ENCODE measurements around the gene RCOR1.
A peak's percentile ranks its signal among the peaks of the same experiment; 100 is the strongest.
"Not testable (repeated sequence)": the region's sequence is repeated elsewhere in the genome, so short reads cannot be mapped to it uniquely, and the experiment has no call there.

RCOR1 gene

GRCh38 chr14:102751088-102751487 is 158.6 kb downstream of the RCOR1 start:
- no peak for DNase-seq

- DNase-seq, result no peak
Observed at GRCh38 chr14:102752239-102752847, 159.9 kb downstream of the RCOR1 start.

DNA sequence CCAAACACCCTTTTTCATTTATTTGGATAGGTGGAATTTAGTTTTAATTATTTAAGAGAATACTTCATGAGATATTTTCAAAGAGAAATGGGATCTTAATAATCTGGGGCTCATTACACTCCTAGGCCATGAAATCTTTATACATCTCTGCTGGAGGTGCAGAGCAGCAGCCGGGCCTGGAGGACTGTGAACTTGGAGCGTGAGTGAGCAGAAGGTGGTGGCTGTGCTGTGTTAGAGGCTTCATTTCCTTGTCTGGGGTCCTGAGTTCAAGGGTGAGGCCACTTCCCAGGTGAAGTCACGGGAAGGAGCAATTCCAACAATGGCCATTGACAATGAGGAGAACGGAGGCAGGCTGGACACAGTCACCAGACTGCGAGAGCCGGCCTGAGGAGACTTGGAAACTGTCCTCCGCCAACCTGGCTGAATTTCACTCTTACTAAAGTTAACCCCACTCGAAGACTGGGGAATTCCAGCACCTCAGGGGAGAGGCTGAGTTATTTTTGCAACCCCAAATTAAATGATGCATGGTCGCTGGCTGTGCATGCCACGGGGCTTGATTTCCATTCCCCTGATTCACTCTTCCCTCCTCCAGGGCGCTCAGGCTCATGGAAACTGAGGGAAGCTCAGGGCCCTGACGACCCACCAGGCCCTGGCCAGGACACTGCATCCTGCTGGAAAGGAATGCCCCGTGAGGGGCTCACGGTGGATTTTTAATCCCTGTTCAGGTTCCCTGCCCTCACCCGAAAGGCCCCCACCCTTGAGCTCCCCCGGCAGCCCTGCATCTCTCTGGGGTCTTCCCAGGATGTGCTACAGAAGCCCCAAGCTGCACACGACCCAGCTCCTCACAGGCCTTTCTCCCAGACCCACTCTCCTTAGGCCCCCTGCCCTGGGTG is 162.2 kb downstream of the RCOR1 start:
- no peak for DNase-seq

DNA sequence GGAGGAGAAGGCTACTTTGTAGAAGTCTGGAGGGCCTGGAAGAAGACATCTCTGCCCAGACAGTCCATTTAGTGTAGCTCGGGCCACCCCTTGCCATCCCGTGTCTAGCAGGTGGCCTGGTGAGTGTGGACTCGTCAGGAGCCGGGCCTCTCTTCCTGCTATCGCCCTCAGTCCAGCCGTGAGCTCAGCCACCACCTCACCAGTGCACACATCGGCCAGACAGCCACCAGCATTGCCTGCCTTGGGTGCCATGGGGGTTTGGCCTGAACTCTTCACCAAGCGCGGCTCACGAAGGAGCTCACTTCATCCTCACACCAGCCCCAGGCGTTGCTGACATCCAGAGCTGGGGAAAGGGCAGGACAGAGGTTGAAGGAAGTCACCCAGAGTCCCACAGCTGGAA is 165.2 kb downstream of the RCOR1 start:
- DNase-seq, result no peak

- DNase-seq, result no peak
Observed at GRCh38 chr14:102758087-102758486, 165.6 kb downstream of the RCOR1 start.

- DNase-seq, result no peak
Observed at GRCh38 chr14:102759456-102760187, 167.2 kb downstream of the RCOR1 start.

DNA sequence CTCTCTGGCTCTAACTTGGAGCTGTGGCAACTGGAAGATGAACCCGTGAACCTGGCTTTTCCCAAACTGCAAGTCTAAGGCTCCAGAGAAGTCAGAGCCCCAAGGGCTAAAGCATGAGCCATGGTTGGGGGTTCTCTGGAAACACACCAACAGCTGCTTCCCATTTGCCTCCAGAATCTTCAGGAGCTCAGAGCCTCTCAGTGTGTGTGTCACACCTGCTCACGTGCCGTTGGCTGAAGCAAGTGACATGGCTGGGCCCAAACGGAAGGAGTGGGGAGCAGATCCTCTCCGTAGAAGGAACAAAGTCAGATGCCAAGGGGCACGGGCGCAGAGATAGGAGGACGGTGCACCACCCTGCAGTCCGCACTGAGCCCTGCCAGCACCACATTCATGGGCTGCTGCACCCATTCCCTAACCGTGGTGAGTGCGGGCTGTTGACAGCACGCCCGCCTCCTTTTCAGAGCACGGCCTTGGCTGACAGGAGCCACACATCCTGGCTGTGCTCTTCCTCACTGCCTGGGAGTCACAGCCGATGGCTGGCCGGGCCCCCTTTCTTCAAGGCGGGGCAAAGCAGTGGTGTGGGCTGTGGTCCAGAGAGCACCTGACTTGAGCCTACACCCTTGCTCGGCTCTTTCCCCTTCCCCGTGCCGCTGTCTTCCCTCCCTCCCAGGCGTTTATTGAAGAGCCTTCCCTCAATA is 168.2 kb downstream of the RCOR1 start:
- no peak for DNase-seq

- no peak for DNase-seq
Observed at GRCh38 chr14:102761206-102761605, 168.8 kb downstream of the RCOR1 start.

DNA sequence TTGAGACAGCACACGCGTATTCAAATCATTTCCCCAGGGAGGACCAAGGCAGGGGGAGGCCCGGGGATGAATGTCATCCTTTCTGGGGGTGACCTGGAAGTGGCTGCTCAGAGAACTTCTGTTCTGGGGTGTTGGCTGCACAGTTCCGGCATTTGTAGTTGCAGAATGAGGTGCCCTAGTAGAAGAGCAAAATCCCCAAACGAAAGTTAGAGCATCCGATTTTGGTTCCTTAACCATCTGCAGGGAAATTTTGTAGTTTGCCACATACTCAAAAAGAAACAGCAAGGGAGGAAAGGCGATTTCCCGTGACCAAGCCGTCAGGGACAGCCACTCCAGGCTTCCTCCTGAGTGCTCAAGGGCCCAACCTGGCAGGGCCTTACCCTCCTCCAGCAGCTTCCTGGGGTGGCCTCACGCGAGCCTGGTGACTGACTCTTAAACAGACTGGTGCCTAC is 171.8 kb downstream of the RCOR1 start:
- no peak for DNase-seq

- DNase-seq, result not testable (repeated sequence)
Observed at GRCh38 chr14:102765770-102766169, 173.3 kb downstream of the RCOR1 start.

DNA sequence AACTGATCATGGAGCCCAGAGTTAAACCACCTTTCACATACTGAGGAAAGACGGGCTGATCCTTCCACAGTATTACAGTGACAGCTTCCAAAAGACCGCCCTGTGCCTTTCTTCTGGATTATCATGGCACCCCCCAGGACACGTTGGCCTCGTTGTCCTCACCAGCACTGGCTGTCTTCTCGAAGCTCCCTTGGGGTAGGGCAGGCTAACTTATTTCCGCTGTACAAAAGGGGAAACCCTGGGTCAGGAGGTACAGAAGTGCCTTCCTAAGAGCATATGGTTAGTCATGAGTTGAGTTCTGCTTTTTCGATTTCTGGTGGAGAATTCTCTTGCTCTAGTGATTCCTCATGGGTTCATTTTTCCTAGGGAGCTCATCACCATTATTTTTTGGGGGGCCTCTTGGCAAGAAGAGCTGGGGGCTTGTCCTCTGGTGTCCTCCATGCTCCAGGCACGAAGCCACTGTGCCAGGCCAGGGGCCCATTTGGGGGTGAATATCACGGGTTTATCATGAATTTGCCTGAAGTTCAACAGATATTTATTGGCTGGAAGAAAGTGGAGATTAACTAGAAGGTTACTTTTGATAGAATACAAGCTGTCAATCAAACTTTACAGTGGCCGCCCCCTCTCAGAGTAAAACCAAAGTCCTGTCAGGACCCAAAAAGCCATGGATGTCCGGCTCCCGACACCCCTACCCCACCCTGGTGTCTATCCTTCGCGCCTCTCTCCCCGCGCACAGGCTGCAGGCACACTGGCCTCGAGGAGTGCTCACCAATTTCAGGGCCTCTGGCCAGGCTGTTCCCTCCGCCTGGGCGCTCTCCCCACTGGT is 176.0 kb downstream of the RCOR1 start:
- DNase-seq, result no peak

DNA sequence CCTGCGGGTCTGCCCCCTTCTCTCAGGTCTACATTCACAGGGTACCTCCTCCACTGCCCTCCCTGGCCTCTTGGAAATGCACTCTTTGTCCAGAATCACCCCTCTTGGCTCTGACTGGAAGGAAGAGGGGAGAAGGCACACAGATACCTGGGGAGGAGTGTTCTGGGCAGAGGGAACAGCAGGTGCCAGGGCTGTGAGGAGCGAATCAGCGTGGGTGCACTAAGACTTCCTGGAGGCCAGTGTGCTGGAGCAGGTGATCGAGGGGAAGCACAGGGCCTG is 176.5 kb downstream of the RCOR1 start:
- no peak for DNase-seq

DNA sequence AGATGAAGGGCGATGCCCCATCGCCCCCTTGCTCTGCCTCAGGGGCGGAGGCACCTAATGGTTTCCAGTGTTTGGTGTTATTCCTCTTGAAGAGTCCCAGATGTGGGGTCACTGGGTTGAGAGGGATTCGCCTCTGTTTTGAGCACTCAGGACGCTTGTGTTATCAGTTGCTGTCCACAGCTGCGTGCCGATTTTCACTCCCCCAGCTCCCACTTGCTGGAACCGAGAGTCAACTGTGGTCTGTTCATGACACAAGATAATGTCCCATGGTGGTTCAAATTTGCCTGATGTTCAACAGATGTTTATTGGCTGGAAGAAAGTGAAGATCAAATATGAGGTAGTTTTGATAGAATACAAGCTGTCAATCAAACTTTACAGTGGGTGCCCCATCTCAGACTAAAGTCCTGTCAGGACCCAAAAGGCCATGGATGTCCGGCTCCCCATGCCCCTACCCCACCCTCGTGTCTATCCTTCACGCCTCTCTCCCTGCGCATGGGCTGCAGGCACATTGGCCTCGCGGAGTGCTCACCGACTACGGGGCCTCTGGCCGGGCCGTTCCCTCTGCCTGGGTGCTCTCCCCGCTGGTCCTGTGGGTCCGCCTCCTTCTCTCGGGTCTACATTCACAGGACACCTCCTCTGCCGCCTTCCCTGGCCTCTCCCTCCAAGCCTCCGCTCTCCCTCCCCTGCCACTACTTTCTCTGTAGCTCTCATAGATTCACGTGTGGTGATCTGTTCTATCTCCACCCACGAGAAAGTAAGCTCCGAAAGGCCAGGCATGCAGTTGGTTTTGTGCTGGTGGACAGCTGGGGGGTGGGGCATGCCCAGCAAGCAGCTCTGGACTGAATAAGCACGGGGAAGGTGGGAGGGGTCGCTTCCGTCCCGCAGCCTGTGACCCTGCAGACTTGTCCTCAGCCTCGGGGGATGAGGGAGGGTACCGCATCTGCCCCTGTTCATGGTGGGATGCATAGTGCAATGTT is 178.0 kb downstream of the RCOR1 start:
- no peak for DNase-seq

GRCh38 chr14:102771144-102771543 is 178.7 kb downstream of the RCOR1 start:
- no peak for DNase-seq

GRCh38 chr14:102772781-102773570 is 180.5 kb downstream of the RCOR1 start:
- no peak for DNase-seq

DNA sequence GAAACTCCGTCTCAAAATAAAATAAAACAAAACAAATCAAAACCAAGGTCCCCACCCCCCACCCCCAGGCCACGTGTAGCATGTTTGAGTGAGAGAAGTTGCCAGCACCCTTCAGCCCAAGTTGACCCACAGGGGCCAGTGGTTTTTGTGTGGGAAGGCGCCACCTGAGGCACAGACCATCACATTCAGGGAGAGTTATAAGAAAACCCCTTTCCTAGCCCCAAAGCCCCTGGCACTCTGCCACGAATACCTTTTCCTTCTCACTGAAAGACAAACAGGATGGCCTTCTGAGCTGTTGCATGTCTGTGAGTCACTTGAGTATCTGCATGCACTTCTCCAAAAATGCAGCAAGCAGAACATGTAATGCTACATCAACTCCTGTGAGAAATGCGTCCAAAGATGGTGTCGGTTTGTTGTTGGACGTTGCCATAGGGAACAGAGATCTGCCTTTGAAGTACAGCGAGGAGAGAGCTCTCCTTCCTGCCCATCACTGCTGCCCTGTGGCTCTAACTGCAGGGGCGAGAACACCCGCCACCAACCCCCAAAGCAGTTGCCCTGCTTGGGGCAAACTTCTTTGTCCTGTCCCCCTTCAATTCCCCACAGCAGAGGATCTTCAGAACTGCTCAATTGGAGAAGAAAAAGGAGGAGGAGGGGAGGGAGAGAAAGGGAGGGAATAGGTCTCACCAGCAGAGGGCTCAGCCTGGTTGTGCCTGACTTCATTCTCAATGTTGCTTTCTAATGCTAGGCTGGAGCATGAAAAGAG is 182.1 kb downstream of the RCOR1 start:
- DNase-seq, result peak; percentile 75

DNA sequence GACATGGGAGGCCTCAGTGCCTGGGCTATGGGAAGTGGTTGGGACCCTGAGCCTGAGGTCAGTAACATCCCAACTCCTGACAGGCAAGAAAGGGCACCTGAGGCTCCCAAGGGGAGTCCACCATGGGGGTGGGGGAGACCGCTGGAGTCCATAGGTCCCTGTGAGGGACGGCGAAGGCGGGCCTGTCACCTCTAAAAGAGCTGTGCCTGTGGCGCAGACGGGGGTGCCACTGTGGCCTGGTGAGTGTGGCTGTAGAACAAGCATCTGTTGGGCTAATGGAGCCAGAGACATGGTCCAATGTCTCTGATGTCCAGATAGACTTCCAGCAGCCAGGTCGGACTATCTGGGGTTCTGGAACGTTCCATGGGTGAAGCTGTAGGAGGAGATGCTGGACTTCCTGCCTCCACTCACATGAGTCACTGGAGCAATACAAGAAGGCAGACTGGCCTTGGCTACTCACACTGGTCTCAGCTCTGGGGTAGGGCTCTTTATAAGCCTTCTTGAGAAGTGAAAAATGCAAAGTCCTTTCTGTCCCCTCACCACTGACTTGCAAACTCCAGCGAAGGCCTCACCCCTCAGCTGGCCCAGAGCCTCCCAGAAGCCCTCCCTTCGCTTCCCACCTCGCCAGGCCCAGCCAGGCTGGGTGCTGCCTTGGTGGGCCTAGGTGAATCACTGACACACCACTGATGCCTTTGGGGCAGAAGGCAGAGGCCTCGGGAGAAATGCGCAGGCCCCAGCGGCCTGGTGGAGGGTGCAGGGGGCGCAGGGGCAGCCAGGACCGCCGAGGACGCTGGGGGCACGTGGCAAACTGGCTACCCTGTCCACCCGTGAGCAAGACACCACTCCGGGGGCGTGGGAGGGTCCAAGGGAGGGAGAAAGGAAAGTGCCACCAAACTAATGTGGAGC is 183.7 kb downstream of the RCOR1 start:
- peak; percentile 61 for DNase-seq
